ENCODE measurements around the gene MAPK12. TPM values are rescaled to one million over a fixed set of nuclear protein-coding genes. Genes with fewer than 3 reads are reported as not detected.

Gene MAPK12
- total RNA-seq, 2 experiments from 2014 or later, result 12.0 to 13.8 TPM

DNA sequence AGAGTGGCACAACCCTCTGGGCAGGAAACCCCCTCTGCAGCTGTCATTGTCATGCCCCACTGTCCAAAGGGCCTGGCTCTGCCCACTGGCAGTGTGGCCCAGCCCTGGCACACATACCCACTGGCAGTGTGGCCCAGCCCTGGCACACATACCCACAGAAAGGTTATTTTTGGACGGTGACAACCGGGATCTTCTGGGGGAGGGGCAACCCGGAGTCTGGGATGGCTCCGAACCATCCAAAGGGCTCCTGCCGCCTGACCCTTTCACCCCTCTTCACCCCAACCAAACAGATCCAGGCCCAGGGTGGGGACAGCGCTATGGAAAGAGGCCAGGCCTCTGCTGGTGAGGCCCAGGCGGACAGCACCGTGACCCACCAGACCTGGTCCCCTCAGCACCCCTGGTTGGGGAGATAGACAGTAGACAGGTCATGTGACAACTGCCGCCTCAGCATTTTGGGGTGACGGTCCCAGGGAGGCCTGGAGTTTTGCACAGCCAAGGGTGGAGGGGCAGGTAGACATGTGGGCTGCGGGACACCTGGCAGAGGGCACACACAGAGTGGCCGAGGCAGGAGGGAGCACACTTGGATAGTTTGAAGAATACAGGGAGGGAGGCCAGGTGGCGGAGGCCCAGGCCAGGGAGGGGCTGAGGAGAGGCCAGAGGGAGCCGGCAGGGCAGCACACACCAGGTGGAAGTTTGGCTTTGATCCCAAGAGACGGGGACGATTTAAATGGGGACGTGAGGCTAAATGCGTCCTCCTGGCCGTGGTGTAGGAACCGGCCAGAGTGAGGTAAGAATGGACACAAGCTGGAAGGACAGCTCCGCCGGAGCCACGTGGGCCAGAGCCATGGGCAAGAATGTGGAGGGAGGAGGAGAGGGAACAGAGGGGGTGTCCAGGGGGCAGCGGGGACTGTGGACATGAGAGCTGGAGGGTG lies 2.9 kb downstream of the MAPK12 start:
- CTCF ChIA-PET, result interaction anchor here (0.5 to 1.2 kb wide), 2 partner anchors 7 to 196 kb away, joined by 3 read pairs; partner anchors contain the start of gene HDAC10
- POLR2A ChIA-PET, result no interaction called here

DNA sequence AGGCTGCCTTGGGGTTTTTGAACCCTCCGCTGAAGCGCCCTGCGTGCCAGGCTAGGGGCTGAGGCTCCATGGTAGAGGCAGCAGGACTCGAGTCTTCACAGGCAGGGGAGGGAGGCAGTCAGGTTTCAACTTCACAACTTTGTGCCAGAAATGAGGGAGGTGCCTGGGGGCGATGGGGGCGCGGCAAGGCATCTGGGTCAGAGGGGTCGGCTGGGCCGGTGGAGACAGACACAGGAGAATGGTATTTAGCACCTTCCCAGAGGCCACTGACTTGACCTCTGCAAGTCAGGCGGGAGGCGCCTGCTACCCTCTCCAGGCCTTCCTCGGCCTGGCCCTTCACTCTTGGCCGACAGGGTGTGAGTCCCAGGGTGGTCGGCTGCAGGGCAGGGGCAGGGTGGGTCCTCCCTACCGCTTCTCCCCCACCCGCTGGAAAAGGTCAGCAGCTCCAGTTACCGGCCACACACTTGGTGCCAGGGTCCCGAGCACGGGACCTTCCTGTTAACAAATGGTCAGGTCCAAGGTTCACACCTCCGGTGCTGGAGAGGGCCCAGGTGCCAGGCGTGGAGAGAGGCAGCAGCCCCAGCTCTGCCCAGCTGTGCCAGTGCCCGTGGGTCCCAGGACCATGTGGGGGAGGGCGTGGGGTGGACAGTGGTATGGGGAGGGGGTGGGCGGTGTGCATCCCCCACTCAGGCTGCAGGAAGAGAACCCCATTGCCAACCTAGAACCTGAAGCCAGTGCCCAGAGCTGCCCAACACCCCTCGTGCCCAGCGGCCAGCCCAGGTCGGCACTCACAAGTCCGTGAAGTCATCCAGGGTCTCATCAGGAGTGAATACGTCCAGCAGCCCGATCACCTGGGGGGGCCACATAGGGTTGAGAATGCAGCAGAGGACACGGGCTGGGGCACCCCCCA lies 3.8 kb downstream of the MAPK12 start:
- ChIA-PET CTCF (interaction anchor here (0.5 kb wide), 1 partner anchor 195 kb away, joined by 3 read pairs; no protein-coding TSS in a partner anchor), POLR2A (interaction anchor here (0.6 kb wide), 1 partner anchor 95 kb away, joined by 6 read pairs; no protein-coding TSS in a partner anchor)

DNA sequence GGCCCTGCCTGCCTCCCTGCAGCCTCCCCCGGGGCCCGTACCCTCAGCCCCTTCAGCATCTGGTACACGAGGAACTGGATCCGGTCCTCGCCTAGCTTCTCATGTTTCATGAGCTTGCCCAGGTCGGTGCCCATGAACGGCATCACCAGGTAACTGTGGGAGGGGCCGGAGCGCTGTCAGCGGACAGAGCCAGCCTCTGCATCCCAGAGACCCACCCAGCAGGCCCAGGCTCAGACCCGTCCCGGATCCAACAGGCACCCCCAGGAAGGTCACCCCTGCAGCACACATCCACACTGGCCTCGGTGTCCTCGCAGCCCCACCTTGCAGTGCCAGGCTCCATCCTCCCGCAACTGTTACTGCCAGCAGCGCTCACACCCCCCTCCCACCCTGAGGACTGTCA lies 4.4 kb downstream of the MAPK12 start:
- CTCF ChIA-PET, result no interaction called here
- POLR2A ChIA-PET, result interaction anchor here (0.6 kb wide), 1 partner anchor 95 kb away, joined by 6 read pairs; no protein-coding TSS in a partner anchor

DNA sequence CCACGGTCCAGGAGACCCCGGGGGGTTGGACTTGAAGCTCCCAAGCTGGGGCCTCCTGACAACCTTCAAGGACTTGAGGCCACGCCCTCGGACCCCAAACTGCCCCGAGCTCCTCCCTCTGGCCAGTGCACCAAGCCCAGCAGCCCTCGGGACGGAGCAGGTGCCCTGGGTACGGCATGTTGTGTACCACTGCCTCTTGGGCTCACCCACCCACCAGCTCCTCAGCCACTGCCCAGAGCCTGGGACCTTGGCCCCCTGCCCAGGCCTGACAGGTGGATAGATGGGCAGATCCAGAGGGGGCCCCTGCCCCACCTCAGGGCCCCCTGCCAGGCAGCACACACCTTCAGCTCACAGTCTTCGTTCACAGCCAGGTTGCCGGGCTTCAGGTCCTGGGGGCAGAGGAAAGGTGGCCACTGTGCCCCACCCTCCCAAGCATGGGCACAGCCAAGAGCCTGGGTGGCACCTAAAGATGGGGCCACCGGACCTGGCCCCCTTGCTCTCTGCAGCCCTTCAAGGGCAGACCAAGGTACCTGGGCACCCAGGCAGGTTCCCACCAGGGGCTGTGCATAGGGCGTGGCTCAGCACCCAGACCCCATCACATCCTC lies 5.1 kb downstream of the MAPK12 start:
- ChIA-PET CTCF (no interaction called here), POLR2A (no interaction called here)

DNA sequence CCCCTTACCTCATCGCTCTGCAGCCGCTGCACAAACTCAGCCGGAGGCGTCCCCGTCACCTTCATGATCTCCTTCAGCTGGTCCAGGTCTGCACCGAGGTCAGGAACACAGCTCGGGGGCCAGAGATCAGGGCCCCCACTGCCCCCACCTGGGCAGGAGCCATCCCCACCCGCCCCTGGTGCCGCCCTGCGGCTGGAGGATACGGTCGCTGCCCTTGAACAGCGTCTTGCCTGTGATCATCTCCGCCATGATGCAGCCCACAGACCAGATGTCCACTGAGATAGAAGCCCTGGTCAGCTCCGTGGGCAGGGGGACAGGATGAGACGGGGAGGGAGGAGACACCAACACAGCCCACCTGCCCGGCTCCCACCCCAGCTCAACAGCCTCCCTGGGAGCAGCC lies 5.9 kb downstream of the MAPK12 start:
- ChIA-PET POLR2A (interaction anchor here (0.5 kb wide), 1 partner anchor 449 kb away, joined by 7 read pairs; no protein-coding TSS in a partner anchor), CTCF (no interaction called here)

DNA sequence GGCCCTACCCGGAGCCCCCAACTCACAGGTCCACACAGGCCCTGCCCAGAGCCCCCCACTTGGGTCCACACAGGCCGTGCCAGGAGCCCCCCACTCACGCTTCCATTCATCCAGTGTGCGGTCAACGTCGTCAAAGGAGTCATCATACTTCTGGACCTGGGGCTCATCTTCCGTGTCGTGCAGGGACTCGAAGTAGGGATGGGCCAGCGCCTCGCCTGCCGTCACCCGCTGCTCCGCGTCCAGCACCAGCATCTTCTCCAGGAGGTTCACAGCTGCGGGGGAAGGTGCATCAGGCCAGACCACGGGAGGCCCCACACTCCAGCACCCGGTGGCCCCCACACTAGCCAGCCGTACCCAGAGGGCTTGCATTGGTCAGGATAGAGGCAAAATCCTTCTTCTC lies 6.4 kb downstream of the MAPK12 start:
- ChIA-PET POLR2A (no interaction called here), CTCF (no interaction called here)

DNA sequence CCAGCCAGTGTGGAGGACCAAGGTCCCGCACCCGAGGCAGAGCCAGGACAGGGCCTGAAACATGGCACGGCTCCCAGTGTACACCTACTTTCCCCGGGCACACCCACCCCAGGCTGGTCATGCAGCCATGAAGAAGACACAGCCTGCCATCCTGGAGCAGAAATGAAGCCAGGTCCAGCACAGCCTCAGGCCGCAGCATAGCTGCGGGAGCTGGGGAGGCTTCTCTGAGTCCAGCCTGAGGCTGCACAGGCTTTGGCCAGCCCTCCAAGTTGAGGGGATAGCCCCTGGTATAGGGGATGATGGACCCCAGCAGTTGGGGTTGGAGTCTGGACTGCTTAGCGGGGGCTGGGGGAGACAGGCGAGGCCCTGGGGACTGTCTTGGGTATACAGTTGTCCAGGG lies 7.5 kb downstream of the MAPK12 start:
- ChIA-PET POLR2A (interaction anchor here (0.5 kb wide), 1 partner anchor 151 kb away, joined by 3 read pairs; no protein-coding TSS in a partner anchor), CTCF (interaction anchor here (1.5 kb wide), 1 partner anchor 10 kb away, joined by 4 read pairs; the partner anchor contains the start of gene TUBGCP6)

DNA sequence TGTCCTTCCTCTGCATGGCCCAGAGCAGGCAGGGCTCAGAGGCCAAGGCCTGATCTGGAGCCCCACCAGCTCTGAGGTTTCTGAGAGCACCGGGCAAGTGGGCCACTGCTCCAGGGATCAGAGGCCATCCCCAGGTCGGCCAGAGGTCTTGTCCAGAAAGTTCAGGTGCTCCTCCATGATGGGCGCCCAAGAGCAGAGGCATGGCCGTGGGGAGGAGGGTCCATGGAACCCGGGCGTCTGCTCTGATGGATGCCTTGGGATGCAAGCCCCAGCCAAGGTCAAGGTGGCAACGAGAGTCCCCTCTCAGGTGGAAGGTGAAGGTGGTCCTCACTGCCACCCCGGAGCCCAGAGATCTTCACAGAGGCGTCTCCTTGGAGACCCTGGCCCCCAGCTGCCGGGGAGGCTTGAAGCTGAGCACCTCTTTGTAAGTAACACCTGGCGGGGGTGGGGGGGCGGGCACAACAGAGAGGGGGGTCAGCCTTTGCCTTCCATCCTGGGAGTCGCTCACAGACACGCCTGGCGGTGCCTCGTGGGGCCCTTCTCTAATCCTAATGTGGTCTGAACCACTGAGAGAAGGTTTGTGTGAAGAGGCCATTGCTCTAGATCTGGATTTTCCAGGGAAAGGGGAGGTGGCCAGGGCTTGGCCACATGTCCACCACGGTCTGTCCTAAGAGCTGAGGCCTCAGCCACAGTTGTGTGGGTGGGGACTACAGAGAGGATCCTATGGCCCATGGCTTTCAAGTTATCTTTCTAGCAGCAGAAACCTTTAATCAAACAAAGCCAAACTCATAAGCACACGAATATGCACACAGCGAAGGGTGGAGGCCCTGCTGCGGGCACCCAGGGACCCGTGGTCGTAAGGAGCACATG lies 8.2 kb downstream of the MAPK12 start:
- CTCF ChIA-PET, result interaction anchor here (0.7 to 4.0 kb wide), 11 partner anchors 9 to 244 kb away, joined by 3 to 28 read pairs (median 4); partner anchors contain the start of genes DENND6B and TUBGCP6
- POLR2A ChIA-PET, result no interaction called here

DNA sequence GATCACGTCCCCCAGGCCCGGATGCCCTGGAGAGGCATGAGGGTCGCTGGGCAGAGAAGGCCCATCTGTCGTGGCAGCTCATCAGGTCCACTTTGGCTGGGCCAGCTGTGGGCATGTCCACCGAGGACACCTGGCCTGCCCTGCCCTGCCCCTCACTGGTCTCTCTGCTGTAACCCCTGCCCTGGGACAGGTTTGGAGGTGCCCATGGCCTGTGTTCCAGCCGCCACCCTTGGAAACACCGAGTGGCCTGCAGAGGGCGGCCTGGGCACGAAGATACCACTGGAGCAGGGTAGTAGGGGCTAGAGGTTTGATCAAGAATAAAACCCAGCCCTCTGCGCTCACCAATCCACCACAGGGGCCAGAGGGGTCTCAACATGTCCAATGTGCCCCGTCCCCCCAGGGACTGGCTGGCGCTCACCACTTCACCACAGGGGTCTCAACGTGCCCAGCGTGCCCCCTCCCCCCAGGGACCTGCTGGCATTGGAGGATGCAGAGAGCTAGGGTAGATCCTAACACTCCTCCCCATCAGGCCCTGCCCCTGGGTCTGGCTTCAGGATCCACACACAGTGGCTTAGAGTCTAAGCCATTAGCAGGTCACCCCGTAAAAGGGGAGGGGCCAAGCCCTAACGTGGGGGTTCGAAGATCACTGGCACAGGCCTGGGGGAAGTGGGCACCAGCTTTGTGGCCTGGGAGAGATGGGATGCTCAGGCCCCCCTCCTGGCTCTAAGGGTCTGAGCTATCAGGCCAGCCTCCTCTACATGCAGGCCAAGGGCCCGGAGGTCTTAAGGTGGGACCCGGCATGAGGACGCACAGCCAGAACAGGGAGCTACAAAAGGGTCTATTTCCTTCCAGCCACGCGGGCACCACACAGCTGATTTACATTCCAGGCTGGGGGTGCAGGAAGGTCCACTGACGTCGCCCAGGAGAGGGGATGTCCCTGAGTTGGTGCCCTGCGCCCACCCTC lies 9.1 kb downstream of the MAPK12 start:
- ChIA-PET CTCF (interaction anchor here (0.6 to 4.0 kb wide), 19 partner anchors 7 to 273 kb away, joined by 3 to 28 read pairs (median 5); partner anchors contain the start of genes DENND6B, MAPK12, SCO2 and TUBGCP6), POLR2A (interaction anchor here (1.4 kb wide), 1 partner anchor 8 kb away, joined by 7 read pairs; the partner anchor contains the start of gene MAPK12)

DNA sequence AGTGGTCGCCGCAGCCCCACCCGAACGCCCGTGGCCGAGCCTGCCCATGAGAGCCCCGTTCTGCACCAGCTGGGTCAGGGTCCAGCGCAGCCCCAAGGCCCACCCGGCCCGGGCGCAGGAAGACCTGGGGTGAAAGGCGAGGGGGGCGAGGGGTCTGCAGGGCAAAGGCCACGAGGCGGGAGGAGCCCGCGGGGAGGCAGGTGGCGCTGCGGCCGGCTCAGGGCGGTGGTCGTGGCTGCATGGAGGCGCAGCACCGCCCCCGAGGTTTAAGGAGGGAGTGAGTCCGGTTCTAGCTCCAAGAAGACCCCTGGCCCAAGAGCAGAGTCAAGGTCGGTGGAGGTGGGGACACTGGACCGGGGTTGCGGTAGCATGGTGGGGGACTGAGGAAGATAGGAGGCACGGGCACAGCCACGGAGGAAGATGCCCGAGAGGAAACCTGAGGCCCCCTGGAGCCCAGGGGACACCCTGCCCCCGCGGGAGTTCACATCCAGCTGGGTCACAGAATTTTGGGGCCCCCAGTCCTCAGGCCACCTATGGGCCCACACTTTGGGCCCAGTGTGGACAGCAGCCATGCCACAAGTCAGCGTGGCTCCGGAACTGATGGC lies 9.9 kb downstream of the MAPK12 start:
- POLR2A ChIA-PET, result interaction anchor here (0.5 to 1.4 kb wide), 2 partner anchors 9 to 247 kb away, joined by 3 to 7 read pairs; partner anchors contain the start of gene MAPK12
- CTCF ChIA-PET, result interaction anchor here (0.8 to 4.0 kb wide), 14 partner anchors 8 to 386 kb away, joined by 3 to 28 read pairs (median 6); partner anchors contain the start of genes DENND6B, MAPK12 and SCO2

DNA sequence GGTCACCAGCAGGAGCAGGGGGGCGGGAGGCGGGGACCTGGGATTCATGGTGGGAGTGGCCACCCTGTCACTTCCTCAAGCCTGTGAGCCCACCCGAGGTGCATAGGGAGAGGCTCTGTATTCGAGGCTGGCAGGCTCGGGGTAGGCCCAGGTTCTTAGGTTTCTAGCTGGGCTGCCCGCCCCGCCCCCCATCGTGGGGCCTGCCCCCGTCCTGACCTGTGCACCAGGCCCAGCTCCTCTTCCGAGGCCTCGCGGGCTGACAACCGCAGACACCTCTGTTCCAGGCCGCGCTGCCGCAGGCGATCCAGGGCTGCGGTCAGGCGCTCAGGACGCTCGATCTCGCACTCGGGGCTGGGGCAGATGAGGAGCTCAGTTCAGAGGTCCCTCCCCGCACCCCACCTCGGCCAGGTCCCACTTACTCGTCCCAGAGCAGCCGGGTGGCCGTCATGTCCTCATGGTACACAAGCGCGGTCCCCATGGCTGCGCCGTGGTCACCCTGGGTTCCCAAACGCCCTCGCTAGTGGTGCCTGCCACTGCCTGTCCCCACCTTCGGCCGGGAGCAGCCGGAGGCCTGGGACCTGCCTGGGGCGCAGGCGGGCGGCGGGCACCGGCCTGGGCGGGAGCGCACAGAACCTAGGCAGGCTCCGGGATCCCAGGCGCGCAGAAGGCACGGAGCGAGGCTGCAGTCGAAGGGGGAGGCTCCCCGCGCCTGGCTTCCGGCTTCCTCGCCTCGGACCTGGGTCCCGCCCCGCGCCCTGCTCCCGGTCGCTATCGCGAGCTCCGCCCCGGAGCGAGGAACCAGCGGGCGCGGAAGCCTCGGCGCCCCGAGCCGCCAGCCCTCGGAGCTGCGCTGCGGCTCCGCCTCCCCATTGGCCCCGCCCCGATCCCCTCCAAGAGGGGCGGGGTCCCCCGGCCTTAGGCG lies 10.7 kb downstream of the MAPK12 start, which contains the start of gene HDAC10:
TSS of gene HDAC10 (minus strand) at position 711 of the 922 bp plus-strand sequence. CDS start at position 478, 233 bp downstream.
- ChIA-PET POLR2A (interaction anchor here (0.5 to 1.4 kb wide), 3 partner anchors 10 to 248 kb away, joined by 3 to 7 read pairs (median 6); partner anchors contain the start of gene MAPK12), CTCF (interaction anchor here (0.6 to 4.0 kb wide), 14 partner anchors 9 to 457 kb away, joined by 3 to 28 read pairs (median 6); partner anchors contain the start of genes DENND6B, MAPK12 and SCO2)

DNA sequence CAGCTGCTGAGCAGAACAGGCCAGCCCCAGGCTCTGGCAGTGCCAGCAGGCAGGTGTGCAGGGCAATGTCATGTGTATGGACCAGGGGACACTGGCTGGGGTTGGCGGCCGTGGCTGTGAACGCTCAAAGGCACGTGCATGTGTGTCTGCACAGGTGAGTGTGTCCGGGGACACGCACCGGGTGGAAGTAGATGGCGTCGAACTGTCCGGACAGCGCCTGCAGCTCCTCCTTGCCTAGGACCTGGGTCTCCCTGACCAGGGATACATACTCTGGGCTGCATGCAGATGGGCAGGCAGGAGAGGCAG lies 11.3 kb downstream of the MAPK12 start:
- ChIA-PET CTCF (interaction anchor here (0.6 to 4.0 kb wide), 6 partner anchors 9 to 458 kb away, joined by 3 to 28 read pairs (median 8); partner anchors contain the start of genes DENND6B and SCO2), POLR2A (no interaction called here)

DNA sequence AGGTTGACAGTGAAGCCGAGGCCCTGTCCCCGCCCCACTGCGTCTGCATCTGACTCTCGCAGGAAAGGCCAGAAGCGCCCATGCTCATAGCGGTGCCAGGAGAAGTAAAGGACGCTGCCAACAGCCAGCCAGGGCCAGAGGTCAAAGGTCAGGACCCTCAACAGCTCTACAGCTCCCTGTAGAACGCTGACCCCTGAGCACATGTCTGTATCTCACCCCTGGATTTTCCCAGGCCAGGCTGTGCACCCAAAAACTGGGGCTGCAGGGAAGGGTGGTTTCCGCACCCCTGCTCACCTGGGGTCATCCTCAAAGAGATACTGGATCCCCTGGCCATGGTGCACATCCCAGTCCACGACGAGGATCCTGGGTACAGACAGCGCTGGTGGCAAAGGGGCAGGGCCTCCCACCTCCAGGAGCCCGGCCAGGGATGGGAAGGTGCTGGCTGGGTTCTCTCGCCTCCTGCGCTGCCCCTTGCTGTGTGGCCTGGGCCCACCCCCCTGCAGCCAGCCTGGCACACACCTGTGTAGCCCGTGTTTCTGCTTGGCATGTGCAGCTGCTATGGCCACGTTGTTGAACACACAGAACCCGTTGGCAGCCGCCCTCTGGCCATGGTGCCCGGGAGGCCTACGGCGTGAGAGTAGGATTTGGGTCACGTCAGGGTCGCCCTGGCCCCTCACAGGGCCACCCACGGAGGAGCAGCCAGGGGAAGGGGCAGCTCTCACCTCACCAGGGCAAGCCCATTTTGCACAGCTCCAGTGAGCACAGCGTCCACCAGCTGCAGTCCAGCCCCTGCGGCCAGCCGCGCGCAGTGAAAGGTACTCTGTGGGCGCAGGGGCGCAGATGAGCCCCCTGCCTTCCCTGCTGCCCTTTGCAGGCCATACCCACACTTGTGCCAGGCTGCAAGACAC lies 11.9 kb downstream of the MAPK12 start:
- ChIA-PET CTCF (interaction anchor here (0.6 to 4.0 kb wide), 3 partner anchors 78 to 459 kb away, joined by 3 to 28 read pairs (median 19); partner anchors contain the start of gene DENND6B), POLR2A (no interaction called here)
